PC-3 (cell line): ENCODE measurements around the gene NES.
A peak's percentile ranks its signal among the peaks of the same experiment; 100 is the strongest.

Experiments used
- CTCF ChIP-seq: fragments of 300-600 bp; sonication (generic); conservative IDR thresholded peaks from 2 replicates; pipeline ENCODE4 v1.5.1; 2017; ENCODE audit warnings: antibody characterized with exemption, low read depth, mild to moderate bottlenecking, low read length
- EZH2 ChIP-seq: fragments of 300-600 bp; sonication (generic); IDR thresholded peaks from one replicate; pipeline ENCODE4 v1.6.1; 2017; ENCODE audit warnings: antibody characterized with exemption, mild to moderate bottlenecking, low read length; ENCODE audit not compliant: unreplicated experiment

- no peak for TF ChIP-seq EZH2
- peak; percentile 88 for TF ChIP-seq CTCF
Measured at GRCh38 chr1:156689035-156689952, 12.1 kb upstream of the NES start.
